NCI-H1930 (cell line): ENCODE data around the gene ANKRD12.

Experiments
- DNase-seq, 2 experiments: peaks; one replicate each; lab custom pipeline; 2025; lab: John Stamatoyannopoulos, UW

Gene ANKRD12

DNA sequence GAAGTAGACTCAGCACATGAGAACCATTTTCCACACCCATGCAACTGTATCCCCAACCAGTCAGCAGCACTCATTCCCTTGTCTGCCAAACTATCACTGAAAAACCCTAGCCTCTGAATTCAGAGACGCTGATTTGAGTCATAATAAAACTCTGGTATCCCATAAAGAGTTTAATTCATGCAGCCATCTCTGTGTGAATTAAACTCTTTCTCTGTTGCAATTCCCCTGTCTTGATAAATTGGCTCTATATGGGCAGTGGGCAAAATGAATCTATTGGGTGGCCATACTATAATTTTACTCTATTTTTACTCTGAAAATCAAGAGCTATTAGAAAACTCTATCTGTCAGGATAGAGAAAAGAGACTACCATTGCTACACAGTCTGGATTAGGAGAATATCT lies 157.4 kb downstream of the ANKRD12 start:
- DNase-seq: no peak

GRCh38 chr18:9296233-9297006 lies 159.8 kb downstream of the ANKRD12 start:
- no peak for DNase-seq

DNA sequence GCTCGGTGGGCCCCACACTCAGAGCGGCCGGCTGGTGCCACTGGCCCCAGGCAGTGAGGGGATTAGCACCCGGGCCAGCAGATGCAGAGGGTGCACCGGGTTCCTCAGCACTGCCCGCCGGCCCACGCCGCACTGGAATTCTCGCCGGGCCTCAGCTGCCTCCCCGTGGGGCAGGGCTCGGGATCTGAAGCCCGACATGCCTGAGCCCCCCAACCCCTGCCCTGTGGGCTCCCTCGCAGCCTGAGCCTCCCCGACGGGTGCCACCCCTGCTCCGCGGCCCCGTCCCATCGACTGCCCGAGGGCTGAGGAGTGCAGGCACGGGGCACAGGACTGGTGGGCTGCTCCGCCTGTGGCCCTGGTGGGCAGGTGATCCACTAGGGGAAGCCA lies 160.4 kb downstream of the ANKRD12 start:
- no peak for DNase-seq

DNA sequence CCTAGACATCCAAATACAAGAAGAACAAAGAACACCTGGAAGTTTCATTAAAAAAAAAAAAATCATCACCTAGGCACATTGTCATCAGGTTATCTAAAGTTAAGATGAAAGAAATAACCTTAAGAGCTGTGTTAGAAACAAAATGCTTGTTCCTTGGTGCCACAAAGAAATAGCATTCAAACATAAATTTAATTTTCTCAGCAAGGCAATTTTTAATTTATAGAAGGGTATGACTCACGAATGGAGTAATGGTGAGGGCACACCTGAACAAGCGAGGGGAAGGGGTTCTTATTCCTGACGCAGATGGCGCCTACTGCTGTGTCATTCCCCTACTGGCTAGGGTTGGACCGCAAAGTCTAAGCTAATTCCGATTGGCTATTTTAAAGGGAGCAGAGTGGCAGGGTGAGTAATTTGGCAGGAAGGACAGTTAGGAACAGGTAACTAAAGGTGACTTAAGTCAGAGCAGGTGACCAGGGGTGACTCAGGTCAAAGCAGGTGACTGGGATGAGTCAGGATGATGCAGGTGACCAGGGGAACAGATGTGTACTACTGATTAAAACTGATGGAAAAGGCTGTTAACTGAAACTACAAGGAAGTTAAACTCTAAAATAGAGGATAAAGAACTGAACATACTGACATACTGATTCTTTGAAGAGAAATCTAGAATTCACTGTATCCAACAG lies 167.9 kb downstream of the ANKRD12 start:
- no peak for DNase-seq

GRCh38 chr18:9319333-9319732 lies 182.8 kb downstream of the ANKRD12 start:
- no peak for DNase-seq

DNA sequence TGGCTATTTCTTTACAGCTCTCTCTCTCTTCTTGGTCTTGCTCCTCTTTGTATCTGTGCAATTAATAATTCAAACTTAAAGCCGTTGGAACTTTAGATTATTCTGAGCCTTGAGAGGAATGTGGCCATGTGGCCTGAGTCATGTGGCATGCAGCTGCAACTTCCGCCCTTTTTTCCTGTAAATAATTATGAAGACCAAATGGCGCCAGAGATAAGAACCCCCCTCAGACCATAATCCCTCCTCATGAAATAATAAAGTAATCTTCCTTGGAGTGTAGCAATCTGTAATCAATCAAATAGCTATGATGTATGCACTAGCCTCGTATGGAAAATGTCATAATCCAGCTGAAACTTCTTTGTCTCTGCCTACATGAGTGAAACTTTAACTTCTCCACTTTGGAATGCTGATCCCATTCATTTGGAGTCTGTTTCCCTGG lies 184.5 kb downstream of the ANKRD12 start:
- no peak for DNase-seq

GRCh38 chr18:9321736-9322135 lies 185.2 kb downstream of the ANKRD12 start:
- no peak for DNase-seq

- DNase-seq: no peak
Measured at GRCh38 chr18:9322744-9323143, 186.2 kb downstream of the ANKRD12 start.

DNA sequence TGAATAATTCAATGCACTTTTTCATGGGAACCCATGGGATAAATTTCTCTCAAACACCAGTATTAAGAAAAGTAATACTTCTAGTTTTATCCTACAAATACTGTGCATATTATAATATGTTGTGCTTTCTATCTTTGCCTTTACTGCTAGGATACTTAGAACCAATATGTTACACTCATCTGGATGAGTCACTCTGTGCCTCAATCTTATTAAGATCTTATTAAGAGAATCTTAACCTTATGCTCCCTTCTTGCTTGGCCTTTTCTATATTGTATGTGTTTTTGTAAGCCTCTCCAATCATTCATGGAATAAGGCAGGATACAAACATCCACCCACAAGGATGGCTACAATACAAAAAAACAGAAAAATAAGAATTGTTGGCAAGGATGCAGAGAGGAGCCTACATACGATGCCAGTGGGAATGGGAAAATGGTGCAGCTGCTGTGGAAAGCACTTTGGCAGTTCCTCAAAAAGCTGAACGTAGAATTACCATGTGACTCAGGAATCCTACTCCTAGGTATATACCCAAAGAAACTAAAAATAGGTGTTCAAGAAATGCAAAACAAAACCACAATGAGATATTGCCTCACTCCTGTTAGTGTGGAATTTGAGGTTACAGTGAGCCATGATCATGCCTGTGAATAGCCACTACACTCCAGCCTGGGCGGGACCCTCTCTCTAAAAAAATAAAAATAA lies 187.3 kb downstream of the ANKRD12 start:
- no peak for DNase-seq

GRCh38 chr18:9325716-9326115 lies 189.1 kb downstream of the ANKRD12 start:
- DNase-seq: no peak

DNA sequence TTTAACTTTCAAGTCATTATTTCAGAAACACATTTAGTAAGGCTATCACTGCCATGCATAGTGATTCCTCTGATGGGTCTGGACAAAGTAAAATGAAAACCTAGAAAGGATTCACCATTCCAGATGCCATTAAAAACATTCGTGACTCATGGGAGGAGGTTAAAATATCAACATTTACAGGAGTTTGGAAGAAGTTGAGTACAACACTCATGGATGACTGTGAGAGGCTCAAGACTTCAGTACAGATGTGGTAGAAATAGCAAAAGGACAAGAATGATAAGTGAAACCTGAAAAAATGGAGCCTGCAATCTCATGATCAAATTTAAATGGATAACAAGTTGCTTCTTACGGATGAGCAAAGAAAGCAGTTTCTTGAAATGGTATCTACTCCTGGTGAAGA lies 192.2 kb downstream of the ANKRD12 start:
- DNase-seq: no peak

GRCh38 chr18:9329471-9329870 lies 192.9 kb downstream of the ANKRD12 start:
- DNase-seq: no peak

DNA sequence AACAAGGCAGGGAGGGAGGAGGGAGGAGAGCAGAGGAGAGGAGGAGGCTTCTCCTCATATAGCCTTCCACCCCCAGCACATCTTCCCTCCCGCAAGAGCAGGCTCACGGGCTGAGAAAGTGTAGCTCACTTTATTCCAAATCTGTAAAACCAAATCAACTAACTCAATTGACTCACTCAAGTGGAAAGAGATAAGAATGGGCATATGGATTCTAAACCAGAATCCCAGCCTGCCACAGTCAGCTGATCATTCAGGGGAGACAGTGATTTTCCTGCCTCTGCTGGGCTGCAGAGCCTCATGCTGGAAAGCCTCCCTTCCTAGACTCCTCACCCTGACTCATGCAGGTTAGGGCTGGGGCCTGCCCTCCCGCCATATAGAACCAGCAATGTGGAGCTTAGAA lies 193.8 kb downstream of the ANKRD12 start:
- no peak for DNase-seq

- no peak for DNase-seq
Measured at GRCh38 chr18:9333441-9334328, 197.1 kb downstream of the ANKRD12 start.

- DNase-seq: peak; percentile 69 to 76
Measured at GRCh38 chr18:9334329-9334972, 197.9 kb downstream of the ANKRD12 start, which contains the start of gene TWSG1. Gene TWSG1, plus strand, starts transcription at chr18:9334773. Its CDS starts 2,457 bp downstream, at chr18:9337230.

DNA sequence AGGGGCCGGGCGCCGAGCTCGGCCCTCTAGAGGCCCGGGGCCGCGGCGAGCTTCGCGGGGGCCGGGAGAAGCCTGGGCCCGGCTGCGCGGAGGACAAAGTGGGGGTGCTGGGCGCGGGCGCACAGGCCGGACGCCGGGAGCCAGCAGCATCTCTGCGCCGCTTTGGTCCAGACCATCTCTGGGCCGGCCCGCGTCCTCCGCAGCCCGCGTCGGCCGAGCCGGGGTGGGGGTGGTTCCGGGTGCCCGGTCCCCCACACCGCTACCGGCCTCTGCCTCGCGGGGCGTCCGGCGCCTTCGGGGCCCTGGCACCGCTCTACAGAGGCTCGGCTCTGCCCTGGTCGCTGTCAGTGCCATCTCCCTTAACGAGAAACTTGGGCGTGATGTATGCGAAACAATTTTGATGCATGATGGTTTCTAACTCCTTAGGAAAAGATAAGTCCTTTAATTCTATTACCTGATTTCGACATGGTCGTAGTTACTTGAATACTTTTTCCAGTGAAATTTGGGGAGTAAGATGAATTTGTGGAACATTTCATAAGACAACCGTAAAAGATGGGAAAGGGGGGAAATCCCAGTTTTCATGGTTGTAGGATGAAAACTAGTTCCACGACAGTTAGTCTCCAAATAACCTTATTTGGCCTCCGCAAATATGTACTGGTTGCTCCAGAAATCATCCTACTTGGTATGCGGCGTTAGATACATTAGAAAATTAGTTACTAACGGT lies 198.6 kb downstream of the ANKRD12 start:
- peak in 1 of 2 experiments; percentile 37 for DNase-seq
